GM12892 (cell line): Measurements from ENCODE around the gene PPP6R3.

ENCODE experiments used
- POLR2A ChIP-seq: IDR thresholded peaks from 2 replicates; pipeline ENCODE4 v1.6.1; 2011; ENCODE audit warnings: low read depth, low read length, control low read depth
- TAF1 ChIP-seq: IDR thresholded peaks from 2 replicates; pipeline ENCODE4 v1.6.1; 2011; ENCODE audit warnings: low read depth, mild to moderate bottlenecking, control low read depth, low read length, borderline replicate concordance

DNA sequence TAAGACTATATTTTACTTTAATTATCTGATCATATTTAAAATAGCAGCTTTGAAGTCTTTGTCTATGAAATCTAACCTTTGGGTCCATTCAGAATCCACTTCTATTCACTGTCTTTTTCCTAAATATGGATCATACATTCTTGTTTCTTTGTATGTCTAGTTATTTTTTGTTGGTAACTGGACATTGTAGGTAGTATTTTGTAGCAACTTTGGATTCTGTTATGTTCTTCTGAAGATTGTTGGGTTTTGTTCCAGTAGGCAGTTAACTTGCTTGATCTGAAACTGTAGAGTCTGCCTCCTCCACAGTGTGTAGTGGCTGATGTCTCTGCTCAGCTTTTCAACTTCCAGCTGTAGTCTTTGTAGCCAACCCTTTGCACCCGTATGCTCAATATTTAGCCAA lies 186.3 kb downstream of the PPP6R3 start:
- TF ChIP-seq POLR2A (no peak), TAF1 (no peak)
